ENCODE measurements around the gene GPR150.
"Not testable (repeated sequence)": the region's sequence is repeated elsewhere in the genome, so short reads cannot be mapped to it uniquely, and the experiment has no call there.

DNA sequence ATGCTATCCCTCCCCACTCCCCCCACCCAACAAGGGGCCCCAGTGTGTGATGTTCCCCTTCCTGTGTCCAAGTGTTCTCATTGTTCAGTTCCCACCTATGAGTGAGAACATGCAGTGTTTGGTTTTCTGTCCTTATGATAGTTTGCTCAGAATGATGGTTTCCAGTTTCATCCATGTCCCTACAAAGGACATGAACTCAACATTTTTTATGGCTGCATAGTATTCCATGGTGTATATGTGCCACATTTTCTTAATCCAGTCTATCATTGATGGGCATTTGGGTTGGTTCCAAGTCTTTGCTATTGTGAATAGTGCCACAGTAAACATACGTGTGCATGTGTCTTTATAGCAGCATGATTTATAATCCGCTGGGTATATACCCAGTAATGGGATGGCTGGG lies 13.1 kb downstream of the GPR150 start:
- TF ChIP-seq, protein P1, sequence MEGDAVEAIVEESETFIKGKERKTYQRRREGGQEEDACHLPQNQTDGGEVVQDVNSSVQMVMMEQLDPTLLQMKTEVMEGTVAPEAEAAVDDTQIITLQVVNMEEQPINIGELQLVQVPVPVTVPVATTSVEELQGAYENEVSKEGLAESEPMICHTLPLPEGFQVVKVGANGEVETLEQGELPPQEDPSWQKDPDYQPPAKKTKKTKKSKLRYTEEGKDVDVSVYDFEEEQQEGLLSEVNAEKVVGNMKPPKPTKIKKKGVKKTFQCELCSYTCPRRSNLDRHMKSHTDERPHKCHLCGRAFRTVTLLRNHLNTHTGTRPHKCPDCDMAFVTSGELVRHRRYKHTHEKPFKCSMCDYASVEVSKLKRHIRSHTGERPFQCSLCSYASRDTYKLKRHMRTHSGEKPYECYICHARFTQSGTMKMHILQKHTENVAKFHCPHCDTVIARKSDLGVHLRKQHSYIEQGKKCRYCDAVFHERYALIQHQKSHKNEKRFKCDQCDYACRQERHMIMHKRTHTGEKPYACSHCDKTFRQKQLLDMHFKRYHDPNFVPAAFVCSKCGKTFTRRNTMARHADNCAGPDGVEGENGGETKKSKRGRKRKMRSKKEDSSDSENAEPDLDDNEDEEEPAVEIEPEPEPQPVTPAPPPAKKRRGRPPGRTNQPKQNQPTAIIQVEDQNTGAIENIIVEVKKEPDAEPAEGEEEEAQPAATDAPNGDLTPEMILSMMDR (IDR thresholded peaks at IDR 0.05; ENCODE audit: low read depth, low read length): not testable (repeated sequence)
- TF ChIP-seq POLR2A (IDR thresholded peaks at IDR 0.05; ENCODE audit: extremely low read depth, insufficient read length): not testable (repeated sequence)
